ENCODE measurements around the gene UBTD2.

GRCh38 chr5:172278356-172278755, 5.2 kb downstream of the UBTD2 start:
- TF ChIP-seq CTCF (conservative IDR thresholded peaks at IDR 0.05; ENCODE audit: low read depth, low read length) (no peak), EZH2 (IDR thresholded peaks at IDR 0.05; ENCODE audit: borderline replicate concordance, low read depth, low read length, poor library complexity, severe bottlenecking) (no peak)

All from A673 (cell line).